Eye (tissue), 1 donor: ENCODE data around the gene LACTB.

Experiments used
- DNase-seq: peaks from one replicate; pipeline ENCODE4 v3.0.0-alpha.2; 2015

LACTB gene

DNA sequence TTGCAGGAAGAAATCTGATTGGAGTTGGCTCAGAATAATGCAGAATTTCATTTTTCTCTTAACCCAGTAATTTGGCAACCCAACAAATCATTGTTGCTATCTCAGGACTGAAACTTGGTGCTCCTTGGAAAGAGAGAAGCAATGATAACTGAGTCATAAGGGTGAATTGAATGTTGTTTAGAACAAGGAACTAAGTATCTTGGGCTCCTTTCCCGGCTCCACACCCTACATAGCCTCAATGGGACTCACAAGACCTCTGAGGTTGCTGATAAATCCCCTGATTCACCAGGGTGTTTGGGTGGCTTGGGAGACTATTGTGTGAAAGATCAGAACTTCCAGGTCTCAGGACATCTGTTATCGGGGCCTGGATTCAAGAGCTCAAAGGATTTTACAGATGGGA, 60.0 kb downstream of the LACTB start:
- no peak for DNase-seq

DNA sequence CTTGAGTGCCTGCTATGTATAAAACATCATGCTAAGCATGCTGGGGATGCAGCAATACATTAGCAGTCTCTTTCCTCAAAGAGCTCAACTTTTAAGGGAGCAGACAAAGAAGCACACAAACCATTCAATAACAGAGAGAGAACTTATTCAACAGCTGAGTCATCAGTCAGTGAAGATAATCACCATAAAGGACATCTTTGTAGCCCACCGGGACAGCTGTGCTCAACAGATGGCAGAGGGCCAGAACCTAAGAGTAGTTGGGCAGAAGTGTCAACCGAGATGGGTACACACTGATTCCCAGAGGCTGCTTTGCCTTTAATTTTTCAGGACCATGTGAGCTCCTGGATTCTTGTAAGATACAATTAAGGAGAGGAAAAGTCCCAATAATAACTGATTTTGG, 63.5 kb downstream of the LACTB start:
- DNase-seq = peak; percentile 30

DNA sequence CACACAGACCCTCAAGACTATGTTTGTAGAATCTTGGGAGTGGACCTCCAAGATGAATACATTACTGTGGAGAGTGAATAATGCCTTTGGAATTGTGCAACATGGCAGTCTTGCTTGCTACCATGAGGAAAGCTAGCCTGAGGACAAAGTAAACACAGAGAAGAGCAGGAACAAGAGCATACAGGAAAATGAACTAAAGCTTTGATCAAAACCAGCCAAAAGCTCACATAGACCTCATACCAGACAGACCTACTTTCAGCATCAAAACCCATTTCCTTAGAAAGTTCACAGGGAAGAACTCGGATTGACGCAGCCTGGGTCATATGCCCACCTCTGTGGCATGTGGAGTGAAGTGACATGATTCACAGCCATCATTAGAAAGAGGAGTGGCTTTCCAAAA, 64.4 kb downstream of the LACTB start:
- DNase-seq = no peak

DNA sequence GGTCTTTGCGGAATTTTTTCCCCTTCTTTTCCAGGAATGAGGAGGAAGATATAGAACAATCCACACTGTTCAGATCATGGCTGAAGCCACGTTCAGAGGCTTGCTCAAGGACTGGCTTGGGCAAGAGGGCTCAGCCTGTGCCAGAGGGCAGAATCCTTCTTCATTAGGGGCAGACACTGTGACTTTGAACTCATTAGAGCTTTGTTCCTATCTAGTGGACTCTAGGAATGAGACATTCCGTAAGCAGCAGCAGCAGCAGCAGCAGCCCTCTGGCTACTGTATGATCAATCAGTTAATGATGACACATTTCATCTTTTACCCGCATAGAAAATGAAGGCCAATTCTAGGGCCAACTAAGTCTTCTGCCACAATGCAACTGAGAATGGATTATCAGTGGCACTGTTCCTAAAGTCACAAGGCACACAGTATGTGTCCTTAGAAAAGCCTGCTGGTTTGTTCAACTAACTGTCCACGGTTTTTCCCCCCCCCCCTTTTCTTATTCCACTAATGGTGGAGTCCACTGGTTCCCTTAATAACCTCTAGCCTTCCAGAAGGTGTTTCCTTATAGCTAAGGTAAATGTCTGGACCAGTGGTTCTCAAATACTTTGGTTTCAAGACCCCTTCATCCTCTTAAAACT, 66.0 kb downstream of the LACTB start:
- no peak for DNase-seq

DNA sequence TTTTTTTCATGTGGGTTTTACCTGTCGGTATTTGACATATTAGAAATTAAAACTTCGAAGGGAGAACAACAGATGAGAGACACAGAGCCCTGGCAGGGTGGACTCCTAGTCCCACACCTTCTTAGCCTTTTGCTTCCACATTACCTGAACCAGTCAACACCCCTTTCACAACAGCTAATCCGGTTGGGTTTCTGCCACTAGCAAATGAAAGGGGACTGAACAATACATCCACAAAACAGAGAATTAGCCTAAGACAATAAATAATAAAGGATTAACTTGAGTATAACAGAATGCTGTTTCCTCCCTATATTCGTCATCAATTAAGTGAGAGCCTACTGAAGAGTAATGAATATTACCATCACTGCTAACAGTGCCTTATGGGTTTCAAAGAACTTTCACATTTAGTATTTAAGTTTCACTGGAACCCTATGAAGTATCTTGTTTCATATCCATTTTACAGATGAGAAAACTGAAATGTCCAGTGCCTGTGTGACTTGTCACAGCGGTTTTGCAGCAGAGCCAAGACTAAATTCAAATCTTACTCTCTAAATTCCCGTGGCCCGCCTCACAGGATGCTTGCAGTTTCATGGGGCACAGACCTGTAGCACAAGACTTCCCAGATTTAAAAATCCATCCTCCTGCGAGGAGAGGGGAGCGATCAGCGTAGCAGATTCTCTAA, 66.7 kb downstream of the LACTB start:
- DNase-seq = no peak

DNA sequence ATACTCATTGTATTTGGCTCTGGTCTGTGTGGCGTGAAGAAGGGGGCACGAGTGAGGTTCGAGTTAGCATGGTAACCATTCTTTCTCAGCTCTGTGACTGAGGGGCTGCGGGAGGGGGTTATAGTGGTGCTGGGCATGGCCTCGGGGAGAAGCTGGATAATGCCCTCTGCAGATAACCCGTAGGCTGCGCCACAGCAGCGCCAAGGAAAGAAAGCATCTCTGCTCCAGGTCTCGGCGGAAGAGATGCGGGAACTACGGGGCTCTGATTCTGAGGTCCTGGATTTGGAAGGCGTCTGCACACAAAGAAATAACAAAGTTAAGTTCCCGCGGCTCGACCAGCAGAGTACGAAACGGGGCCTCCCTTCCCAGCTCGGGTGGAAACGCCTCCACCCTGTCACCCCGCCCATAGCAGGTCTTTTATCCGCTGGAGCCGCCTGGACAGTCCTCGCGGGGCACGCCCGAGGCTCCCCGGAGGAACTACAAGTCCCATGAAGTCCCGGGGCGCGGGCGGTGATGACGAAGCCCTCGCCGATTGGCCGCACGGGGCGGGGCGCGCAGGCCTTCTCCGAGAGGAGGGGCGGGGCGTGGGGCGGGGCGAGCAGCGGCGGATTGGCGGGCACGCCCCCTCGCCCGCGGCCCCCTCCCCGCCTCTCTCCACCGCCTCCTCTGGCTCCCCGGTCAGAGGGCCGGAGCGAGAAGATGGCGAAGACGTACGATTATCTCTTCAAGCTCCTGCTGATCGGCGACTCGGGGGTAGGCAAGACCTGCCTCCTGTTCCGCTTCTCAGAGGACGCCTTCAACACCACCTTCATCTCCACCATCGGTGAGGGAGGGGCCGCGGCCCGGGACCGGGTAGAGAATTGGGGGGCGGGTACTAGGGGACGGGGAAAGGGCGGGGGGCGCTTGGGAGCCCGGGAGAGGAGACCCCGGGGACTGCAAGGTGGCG, 67.5 kb downstream of the LACTB start, which contains the start of gene RAB8B:
Gene RAB8B, plus strand, starts transcription at position 681 of the 946 bp plus-strand sequence. Its CDS starts 19 bp downstream, at position 700.
- peak; percentile 99 for DNase-seq

DNA sequence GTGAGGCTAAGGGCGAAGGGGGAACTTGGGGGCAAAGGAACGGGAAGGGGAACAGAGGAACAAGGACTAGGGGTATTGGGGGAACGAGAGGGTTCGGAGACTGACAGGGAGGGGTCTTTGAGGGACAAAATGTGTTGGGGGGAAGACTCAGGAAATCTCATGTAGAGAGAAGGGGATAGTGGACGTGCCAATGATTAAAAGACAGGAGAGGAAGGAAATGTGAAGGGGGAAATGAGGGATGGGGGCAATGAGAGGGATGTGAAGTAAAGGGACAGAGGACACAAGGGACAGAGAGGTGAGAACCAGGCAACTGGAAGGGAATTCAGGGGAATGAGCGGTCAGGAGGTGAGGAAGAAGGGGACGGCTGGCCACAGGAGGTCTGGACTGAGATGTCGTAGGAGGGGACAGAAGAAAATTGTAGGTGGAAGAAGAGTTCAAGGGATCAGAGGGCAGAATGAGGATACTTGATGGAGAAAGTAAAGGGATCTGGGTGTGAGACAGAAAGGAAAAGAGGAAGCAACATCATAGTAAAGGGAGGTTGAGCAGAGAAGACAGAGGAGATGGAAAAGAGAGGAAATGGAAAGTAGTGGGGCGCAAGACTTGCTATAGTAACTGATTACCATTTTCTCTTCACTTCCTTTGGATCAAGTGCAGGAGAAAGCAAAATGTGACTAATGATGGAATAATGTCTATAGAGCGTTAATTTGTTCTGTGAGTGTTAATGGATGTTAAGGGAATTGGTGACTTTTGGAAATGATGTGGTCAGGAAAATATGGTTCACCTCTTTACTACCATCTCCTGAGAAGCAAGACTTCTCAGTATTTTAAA, 68.5 kb downstream of the LACTB start:
- peak; percentile 65 for DNase-seq

DNA sequence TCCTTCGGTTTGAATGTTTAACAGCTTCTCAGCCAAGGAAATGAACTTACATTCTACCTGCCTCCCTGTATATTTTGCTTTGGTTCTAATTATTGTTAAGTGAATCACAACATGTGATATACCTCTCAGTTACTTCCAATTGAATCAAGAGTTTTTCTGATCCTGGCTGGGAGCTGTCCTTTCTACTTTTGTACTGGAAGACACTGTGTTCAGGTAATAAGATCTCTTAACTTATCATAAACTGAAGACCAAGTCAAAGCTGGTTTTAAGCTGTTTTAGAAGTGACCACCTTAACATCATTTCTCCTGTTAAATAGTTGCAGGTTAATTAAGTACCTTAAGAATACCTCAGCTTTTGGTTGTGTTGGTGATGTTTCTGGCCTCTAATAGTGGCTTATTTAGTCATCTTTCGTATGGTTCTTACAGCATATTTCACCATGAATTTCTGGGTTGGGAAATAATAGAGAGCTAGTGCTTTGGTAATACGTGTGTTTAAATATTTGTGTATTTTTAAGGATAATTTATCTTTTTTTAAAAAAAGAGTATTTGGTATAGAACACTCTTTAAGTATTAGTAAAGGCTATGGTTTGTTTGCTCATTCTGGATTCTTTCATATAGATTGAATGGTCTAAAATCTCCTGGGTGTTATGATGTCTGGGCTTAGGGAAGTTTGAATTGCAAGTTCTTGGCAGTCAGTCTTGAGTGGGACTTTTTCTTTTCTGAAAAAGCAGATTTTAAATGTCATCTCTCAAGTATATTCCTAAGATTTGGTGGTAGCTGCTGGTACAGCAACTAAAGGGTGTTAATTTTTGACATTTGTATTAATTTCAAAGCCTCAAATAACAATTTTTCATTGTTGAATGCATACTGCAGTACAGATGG, 69.3 kb downstream of the LACTB start:
- no peak for DNase-seq
